K562 (cell line): ENCODE measurements around the gene PHLDA3. TPM values are rescaled to one million over a fixed set of nuclear protein-coding genes. Genes with fewer than 3 reads are reported as not detected.
A peak's percentile ranks its signal among the peaks of the same experiment; 100 is the strongest.
"Not testable (repeated sequence)": the region's sequence is repeated elsewhere in the genome, so short reads cannot be mapped to it uniquely, and the experiment has no call there.

Experiments
- ATAC-seq: fragments of 200-7000 bp; cut with Tn5 transposase; 3 replicates; pipeline ENCODE4 v1.9.1; 2020; ENCODE audit warnings: moderate library complexity
- BruUV-seq: library from RNA; stranded (reverse); fragments of 400-500 nt; replicated peaks from 2 replicates; lab custom pipeline; 2021; lab: Mats Ljungman, UMichigan
- CTCF ChIA-PET: fragments of 300-600 bp; formaldehyde crosslinking; extraction: SDS; loops from one replicate; lab custom pipeline; 2021; ENCODE audit warnings: low intra/inter-chr PET ratio; lab: Yijun Ruan, JAX
- POLR2A ChIA-PET: fragments of 300-600, 350-650 bp; sonication (Branson Sonifier 250); formaldehyde crosslinking; extraction: SDS; loops from one replicate; lab custom pipeline; 2021; ENCODE audit warnings: antibody characterized with exemption, inconsistent platforms; lab: Yijun Ruan, JAX
- DNase-seq, 4 experiments: peaks; one replicate each; pipeline versions ENCODE4 v3.0.0 to v3.0.0-alpha.2; 2011 to 2018; ENCODE audit warnings: low spot score in 3 of 4, mixed read lengths in 3 of 4; ENCODE audit errors: extremely low read depth in 1 of 4
- FAIRE-seq: peaks from 2 replicates; lab custom pipeline; 2011; peaks lifted over from hg19 to GRCh38; lab: Jason Lieb, UNC
- H2AFZ ChIP-seq: 2 replicates; pipeline ENCODE4 v1.6.0; 2011; ENCODE audit warnings: low read depth, low read length, control low read depth, inconsistent platforms
- H3K27ac ChIP-seq: fragments of 200-600 bp; 3 replicates; pipeline ENCODE4 v1.8.0; 2011; ENCODE audit warnings: low read depth, mild to moderate bottlenecking, control low read depth, inconsistent platforms, low read length, moderate library complexity, mixed read lengths; ENCODE audit errors: extremely low read depth
- H3K27me3 ChIP-seq, 2 experiments: fragments of 300-600 bp in 1 of 2; 2 replicates in 1 of 2; 3 replicates in 1 of 2; pipeline versions ENCODE4 v1.6.0 to v1.8.0; 2011; ENCODE audit warnings: inconsistent platforms in 2 of 2, low read length in 2 of 2, mild to moderate bottlenecking in 1 of 2, mixed read lengths in 1 of 2, moderate library complexity in 1 of 2; ENCODE audit not compliant: control insufficient read depth in 2 of 2, insufficient read depth in 2 of 2
- H3K36me3 ChIP-seq: fragments of 300-600 bp; 3 replicates; pipeline ENCODE4 v1.8.0; 2011; ENCODE audit warnings: mild to moderate bottlenecking, low read length, inconsistent platforms; ENCODE audit not compliant: control insufficient read depth, insufficient read depth
- H3K4me1 ChIP-seq, 2 experiments: fragments of 200-600 bp in 1 of 2; replicated peaks in 1 of 2; 2 replicates in 1 of 2; 3 replicates in 1 of 2; pipeline versions ENCODE4 v1.5.1 to v1.8.0; 2011; ENCODE audit warnings: inconsistent platforms in 2 of 2, low read length in 2 of 2, mild to moderate bottlenecking in 1 of 2, mixed read lengths in 1 of 2, moderate library complexity in 1 of 2; ENCODE audit not compliant: control insufficient read depth in 2 of 2, insufficient read depth in 2 of 2
- H3K4me2 ChIP-seq: 2 replicates; pipeline ENCODE4 v1.6.1; 2011; ENCODE audit warnings: low read length, control low read depth, inconsistent platforms, mixed read lengths; ENCODE audit not compliant: insufficient read depth
- H3K4me3 ChIP-seq: fragments of 200-600 bp; sonication (generic), shearing (Covaris generic); 2 replicates; pipeline ENCODE4 v1.5.1; 2016; ENCODE audit warnings: control low read depth, inconsistent platforms
- H3K79me2 ChIP-seq: fragments of 200-600 bp; 3 replicates; pipeline ENCODE4 v1.8.0; 2011; ENCODE audit warnings: low read length, inconsistent platforms; ENCODE audit not compliant: control insufficient read depth, insufficient read depth
- H3K9ac ChIP-seq, 2 experiments: 2 replicates each; pipeline versions ENCODE4 v1.6.0 to v1.6.1; 2011; ENCODE audit warnings: low read depth in 2 of 2, low read length in 2 of 2, control low read depth in 1 of 2, inconsistent platforms in 1 of 2, mild to moderate bottlenecking in 1 of 2, mixed read lengths in 1 of 2; ENCODE audit not compliant: insufficient read depth in 1 of 2
- H3K9me1 ChIP-seq: one replicate; pipeline ENCODE4 v1.6.0; 2011; ENCODE audit warnings: inconsistent platforms, mild to moderate bottlenecking, low read length, moderate library complexity; ENCODE audit not compliant: control insufficient read depth, insufficient read depth
- H3K9me3 ChIP-seq: replicated peaks from 2 replicates; pipeline ENCODE4 v1.5.1; 2011; ENCODE audit warnings: low read depth, low read length, inconsistent platforms; ENCODE audit not compliant: control insufficient read depth, insufficient read depth
- H4K20me1 ChIP-seq: replicated peaks from 2 replicates; pipeline ENCODE4 v1.6.1; 2011; ENCODE audit warnings: low read length, inconsistent platforms, mixed read lengths; ENCODE audit not compliant: control insufficient read depth, insufficient read depth
- CBX2 ChIP-seq: fragments of 200-600 bp; sonication (generic); IDR thresholded peaks from one replicate; pipeline ENCODE4 v1.6.1; 2012; ENCODE audit warnings: mild to moderate bottlenecking, low read length, inconsistent platforms; ENCODE audit not compliant: insufficient read depth, poor library complexity, severe bottlenecking
- E2F3 ChIP-seq: fragments of 250-450 bp; sonication (Bioruptor Pico); IDR thresholded peaks from 2 replicates; pipeline ENCODE4 v1.4.0; 2020; ENCODE audit warnings: mild to moderate bottlenecking
- E2F5 ChIP-seq: sonication (generic); formaldehyde crosslinking; IDR thresholded peaks from 2 replicates; pipeline ENCODE4 v1.8.0; 2022; ENCODE audit warnings: mild to moderate bottlenecking, missing genetic modification reagents
- YY1 ChIP-seq, 3 experiments: IDR thresholded peaks; 2 replicates each; pipeline ENCODE4 v1.6.1; 2011; ENCODE audit warnings: low read length in 2 of 3, mild to moderate bottlenecking in 2 of 3, moderate library complexity in 2 of 3, borderline replicate concordance in 1 of 3, control low read depth in 1 of 3, low read depth in 1 of 3; ENCODE audit not compliant: insufficient read depth in 3 of 3, insufficient replicate concordance in 2 of 3, control insufficient read depth in 1 of 3, insufficient read length in 1 of 3; ENCODE audit errors: extremely low read depth in 1 of 3
- ZNF551 ChIP-seq: fragments of 250-450 bp; sonication (Bioruptor Pico); IDR thresholded peaks from 2 replicates; pipeline ENCODE4 v1.5.0; 2021; ENCODE audit warnings: mild to moderate bottlenecking, moderate library complexity
- WGBS: fragments of 100-300 bp; shearing (Covaris generic); methylation state at CpG from one replicate; pipeline ENCODE4 v1.1.6; 2016; ENCODE audit warnings: low coverage, mixed read lengths; ENCODE audit not compliant: insufficient coverage; ENCODE audit errors: missing lambda C conversion rate; 5-methylcytosine and 5-hydroxymethylcytosine counted together
- in situ Hi-C: fragments of 300-500 bp; cut with MboI; formaldehyde crosslinking; loops from 4 replicates; pipeline ENCODE4 v1.15.0; 2018; ENCODE audit warnings: inconsistent platforms, mixed read lengths
- intact Hi-C: fragments of 100-400 bp; cut with micrococcal nuclease; formaldehyde crosslinking; loops from 2 replicates; pipeline ENCODE4 v1.14.2; 2022
- polyA plus RNA-seq, 8 experiments: library from polyadenylated mRNA; depleted of rRNA in 4 of 8; stranded (reverse) in 5 of 8; unstranded in 3 of 8; fragments of >200 nt; fragmentation: Nextera tagmentation in 2 of 8; fragmentation: Illumina TruSeq in 1 of 8; extraction: Ambion mirVana in 2 of 8; extraction: Trizol in 1 of 8; gene quantifications; 2 replicates each; pipeline versions ENCODE4 v1.2.1 to v1.2.3, GENCODE V29; 2011 to 2014; ENCODE audit warnings: inconsistent platforms in 1 of 8, missing spikeins in 1 of 8
- total RNA-seq, 7 experiments: library from RNA; depleted of rRNA in 6 of 7; stranded (reverse); fragments of >200 nt in 6 of 7; fragmentation: Illumina TruSeq in 2 of 7; extraction: Trizol in 2 of 7; gene quantifications; 2 replicates each; pipeline versions ENCODE4 v1.2.1 to v1.2.3, GENCODE V29; 2011 to 2021; ENCODE audit warnings: low replicate concordance in 1 of 7

PHLDA3 gene
- total and polyA plus RNA-seq, 9 of the 15 experiments (the other 6 are each of a cell fraction or from before 2014, with no cell fraction given), result 0.11 to 0.27 TPM; not detected in 7

- H3K27me3 ChIP-seq, result peaks cover 40 to 68% of the 10 kb centered on the region in 2 experiments
- no TSS peak for BruUV-seq
- WGBS, result 0% methylated on average over 2 of the region's 2 CpGs
- in situ Hi-C loops (no loop called here), intact Hi-C loops (no loop called here)
- no peaks in the 10 kb centered on the region for H3K79me2 ChIP-seq
- ChIA-PET CTCF (no interaction called here), POLR2A (no interaction called here)
- no peaks in the 10 kb centered on the region for H3K9me1 ChIP-seq
- no peak for FAIRE-seq
- H3K4me1 ChIP-seq, result peaks cover 0 to 15% of the 10 kb centered on the region in 2 experiments; a peak in 2 of 5 replicates
- no peak overlapping the region for H2AFZ ChIP-seq
- H4K20me1 ChIP-seq, result no peaks in the 10 kb centered on the region; the same call in 1 of the 2 replicates
- H3K4me3 ChIP-seq, result no peak overlapping the region
- no peaks in the 10 kb centered on the region for H3K9me3 ChIP-seq
- no peak overlapping the region for H3K4me2 ChIP-seq
- no peaks in the 10 kb centered on the region for H3K36me3 ChIP-seq
- ATAC-seq, result no peak
- H3K9ac ChIP-seq, result no peak overlapping the region
- H3K27ac ChIP-seq, result no peak overlapping the region
- no peak for DNase-seq
- TF ChIP-seq CBX2 (peak; percentile 28), E2F3 (no peak), E2F5 (no peak), ZNF551 (CRISPR knock-in tag) (no peak)
These were observed 4.3 kb upstream of the PHLDA3 start for GRCh38 chr1:201473296-201473695.

GRCh38 chr1:201472321-201472720 is 3.3 kb upstream of the PHLDA3 start:
- intact Hi-C loops, H3K9me3 ChIP-seq, ATAC-seq, CTCF ChIA-PET, H4K20me1 ChIP-seq, POLR2A ChIA-PET, H3K4me2 ChIP-seq, H3K27ac ChIP-seq, H3K4me3 ChIP-seq, H3K36me3 ChIP-seq, BruUV-seq, H3K79me2 ChIP-seq, DNase-seq, in situ Hi-C loops, H3K9me1 ChIP-seq, FAIRE-seq, H3K9ac ChIP-seq, H2AFZ ChIP-seq: not testable (repeated sequence)
- 4% methylated on average over 8 of the region's 8 CpGs for WGBS
- peaks cover 44 to 76% of the 10 kb centered on the region in 2 experiments for H3K27me3 ChIP-seq
- H3K4me1 ChIP-seq, result peaks cover 0 to 17% of the 10 kb centered on the region in 2 experiments; a peak in 2 of 5 replicates
- TF ChIP-seq YY1 (IDR thresholded peaks at IDR 0.05; ENCODE audit: borderline replicate concordance in 1 of 3, control insufficient read depth in 1 of 3, extremely low read depth in 1 of 3, insufficient read depth in 3 of 3, insufficient read length in 1 of 3, insufficient replicate concordance in 2 of 3, low read depth in 1 of 3, low read length in 2 of 3), result peak in 1 of 3 experiments; percentile 16
